SK-N-SH treated with all-trans-retinoic acid at 6 μM for 48 hours (cell line): ENCODE measurements around the gene CDC42SE2.

ENCODE experiments used
- ARNTL ChIP-seq: fragments of 450-650 bp; formaldehyde crosslinking; IDR thresholded peaks from 2 replicates; pipeline ENCODE4 v1.5.0; 2020; ENCODE audit warnings: low read depth, mild to moderate bottlenecking, moderate library complexity, borderline replicate concordance
- ESRRG ChIP-seq: fragments of 250-450 bp; sonication (Bioruptor Pico); IDR thresholded peaks from 2 replicates; pipeline ENCODE4 v1.6.1; 2021; ENCODE audit warnings: mild to moderate bottlenecking
- ZFP3 ChIP-seq: fragments of 250-450 bp; sonication (Bioruptor Pico); IDR thresholded peaks from 2 replicates; pipeline ENCODE4 v1.5.0; 2020; ENCODE audit warnings: mild to moderate bottlenecking, moderate library complexity
- ZFP30 ChIP-seq: fragments of 450-650 bp; formaldehyde crosslinking; IDR thresholded peaks from 2 replicates; pipeline ENCODE4 v1.5.0; 2022; ENCODE audit warnings: mild to moderate bottlenecking, moderate library complexity
- TF ChIP-seq, protein P1 (sequence below): fragments of 250-450 bp; sonication (Bioruptor Pico); IDR thresholded peaks from 2 replicates; pipeline ENCODE4 v1.8.0; 2020; ENCODE audit warnings: mild to moderate bottlenecking, moderate library complexity, borderline replicate concordance
- TF ChIP-seq, protein P2 (sequence below): fragments of 250-450 bp; sonication (Bioruptor Pico); IDR thresholded peaks from 2 replicates; pipeline ENCODE4 v1.5.1; 2020; ENCODE audit warnings: low read depth, mild to moderate bottlenecking, moderate library complexity

DNA sequence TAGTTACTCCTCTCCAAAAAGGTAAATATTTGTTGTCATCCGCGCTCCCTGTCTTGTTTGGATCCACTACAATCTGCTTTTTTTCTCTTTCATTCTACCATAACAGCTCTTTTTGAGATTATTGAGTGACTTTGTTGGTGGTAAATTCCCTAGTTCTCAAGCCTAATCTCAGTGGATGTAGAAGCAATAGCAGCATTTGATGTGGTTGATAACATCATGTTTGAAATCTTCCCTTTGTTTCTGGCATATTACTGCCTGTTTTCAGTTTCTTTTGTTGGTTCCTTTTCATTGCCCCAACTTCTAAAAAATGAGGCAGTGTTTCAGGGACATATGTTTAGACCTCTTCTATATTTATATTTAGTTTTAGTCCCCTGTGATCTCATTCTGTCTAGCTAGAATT, 8.9 kb downstream of the CDC42SE2 start:
- TF ChIP-seq, protein P1, sequence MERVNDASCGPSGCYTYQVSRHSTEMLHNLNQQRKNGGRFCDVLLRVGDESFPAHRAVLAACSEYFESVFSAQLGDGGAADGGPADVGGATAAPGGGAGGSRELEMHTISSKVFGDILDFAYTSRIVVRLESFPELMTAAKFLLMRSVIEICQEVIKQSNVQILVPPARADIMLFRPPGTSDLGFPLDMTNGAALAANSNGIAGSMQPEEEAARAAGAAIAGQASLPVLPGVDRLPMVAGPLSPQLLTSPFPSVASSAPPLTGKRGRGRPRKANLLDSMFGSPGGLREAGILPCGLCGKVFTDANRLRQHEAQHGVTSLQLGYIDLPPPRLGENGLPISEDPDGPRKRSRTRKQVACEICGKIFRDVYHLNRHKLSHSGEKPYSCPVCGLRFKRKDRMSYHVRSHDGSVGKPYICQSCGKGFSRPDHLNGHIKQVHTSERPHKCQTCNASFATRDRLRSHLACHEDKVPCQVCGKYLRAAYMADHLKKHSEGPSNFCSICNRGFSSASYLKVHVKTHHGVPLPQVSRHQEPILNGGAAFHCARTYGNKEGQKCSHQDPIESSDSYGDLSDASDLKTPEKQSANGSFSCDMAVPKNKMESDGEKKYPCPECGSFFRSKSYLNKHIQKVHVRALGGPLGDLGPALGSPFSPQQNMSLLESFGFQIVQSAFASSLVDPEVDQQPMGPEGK (CRISPR knock-in tag), result no peak
- TF ChIP-seq ESRRG, result no peak
- TF ChIP-seq, protein P2, sequence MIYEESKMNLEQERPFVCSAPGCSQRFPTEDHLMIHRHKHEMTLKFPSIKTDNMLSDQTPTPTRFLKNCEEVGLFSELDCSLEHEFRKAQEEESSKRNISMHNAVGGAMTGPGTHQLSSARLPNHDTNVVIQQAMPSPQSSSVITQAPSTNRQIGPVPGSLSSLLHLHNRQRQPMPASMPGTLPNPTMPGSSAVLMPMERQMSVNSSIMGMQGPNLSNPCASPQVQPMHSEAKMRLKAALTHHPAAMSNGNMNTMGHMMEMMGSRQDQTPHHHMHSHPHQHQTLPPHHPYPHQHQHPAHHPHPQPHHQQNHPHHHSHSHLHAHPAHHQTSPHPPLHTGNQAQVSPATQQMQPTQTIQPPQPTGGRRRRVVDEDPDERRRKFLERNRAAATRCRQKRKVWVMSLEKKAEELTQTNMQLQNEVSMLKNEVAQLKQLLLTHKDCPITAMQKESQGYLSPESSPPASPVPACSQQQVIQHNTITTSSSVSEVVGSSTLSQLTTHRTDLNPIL (CRISPR knock-in tag), result no peak
- TF ChIP-seq ZFP30 (CRISPR knock-in tag), result no peak
- TF ChIP-seq ZFP3 (CRISPR knock-in tag), result no peak
- TF ChIP-seq ARNTL (CRISPR knock-in tag), result no peak
